Smooth muscle cell (in vitro differentiated cells): ENCODE data around the gene ITM2C. TPM values are rescaled to one million over a fixed set of nuclear protein-coding genes. Genes with fewer than 3 reads are reported as not detected.

Experiments
- DNase-seq: peaks from one replicate; lab custom pipeline; 2025; ENCODE audit not compliant: unreplicated experiment; lab: John Stamatoyannopoulos, UW
- H2AFZ ChIP-seq: fragments of 200-600 bp; sonication (generic); 2 replicates; pipeline ENCODE4 v1.6.0; 2016; ENCODE audit warnings: antibody characterized with exemption, low read depth, mild to moderate bottlenecking
- H3F3A ChIP-seq: fragments of 200-600 bp; sonication (generic); 2 replicates; pipeline ENCODE4 v1.6.0; 2017; ENCODE audit warnings: antibody characterized with exemption, low read depth
- H3K27ac ChIP-seq: fragments of 200-600 bp; sonication (generic); 2 replicates; pipeline ENCODE4 v1.5.1; 2016; ENCODE audit warnings: low read depth, mild to moderate bottlenecking
- H3K27me3 ChIP-seq: fragments of 200-600 bp; sonication (generic); 2 replicates; pipeline ENCODE4 v1.6.1; 2016; ENCODE audit warnings: low read depth, mild to moderate bottlenecking
- H3K36me3 ChIP-seq: fragments of 200-600 bp; sonication (generic); 2 replicates; pipeline ENCODE4 v1.5.1; 2016; ENCODE audit warnings: low read depth
- H3K4me1 ChIP-seq: fragments of 200-600 bp; sonication (generic); 2 replicates; pipeline ENCODE4 v1.5.1; 2016; ENCODE audit warnings: low read depth
- H3K4me2 ChIP-seq: fragments of 200-600 bp; sonication (generic); 2 replicates; pipeline ENCODE4 v1.6.0; 2016; ENCODE audit warnings: mild to moderate bottlenecking
- H3K4me3 ChIP-seq: fragments of 200-600 bp; sonication (generic); 2 replicates; pipeline ENCODE4 v1.5.1; 2016; ENCODE audit warnings: mild to moderate bottlenecking
- H3K79me2 ChIP-seq: fragments of 200-600 bp; sonication (generic); 2 replicates; pipeline ENCODE4 v1.6.0; 2016; ENCODE audit warnings: low read depth, mild to moderate bottlenecking
- H3K9ac ChIP-seq: fragments of 200-600 bp; sonication (generic); 2 replicates; pipeline ENCODE4 v1.6.0; 2016; ENCODE audit warnings: low read depth
- H3K9me3 ChIP-seq: fragments of 200-600 bp; sonication (generic); replicated peaks from 2 replicates; pipeline ENCODE4 v1.5.1; 2016; ENCODE audit warnings: low read depth
- H4K20me1 ChIP-seq: fragments of 200-600 bp; sonication (generic); 2 replicates; pipeline ENCODE4 v1.6.0; 2016; ENCODE audit warnings: low read depth
- CTCF ChIP-seq: fragments of 200-600 bp; sonication (generic); IDR thresholded peaks from 2 replicates; pipeline ENCODE4 v1.5.1; 2017; ENCODE audit warnings: borderline replicate concordance, mild to moderate bottlenecking, antibody characterized with exemption; ENCODE audit not compliant: insufficient read depth, poor library complexity, severe bottlenecking
- WGBS: methylation state at CpG from one replicate; pipeline ENCODE4 v1.1.7; 2016; ENCODE audit warnings: low lambda C conversion rate; 5-methylcytosine and 5-hydroxymethylcytosine counted together
- polyA plus RNA-seq: library from polyadenylated mRNA; unstranded; fragments of >200 nt; fragmentation: Nextera tagmentation; extraction: Ambion mirVana; gene quantifications from 2 replicates; pipeline ENCODE4 v1.2.1, GENCODE V29; 2016
- total RNA-seq: library from RNA; depleted of rRNA; stranded (reverse); fragments of >200 nt; gene quantifications from 2 replicates; pipeline ENCODE4 v1.2.3, GENCODE V29; 2014

The ITM2C gene
- total and polyA plus RNA-seq, 2 experiments from 2014 or later: 344 to 600 TPM

- H3K79me2 ChIP-seq: no peaks in the 10 kb centered on the region
- no peaks in the 10 kb centered on the region for H3K36me3 ChIP-seq
- H3K9me3 ChIP-seq: no peaks in the 10 kb centered on the region
- H4K20me1 ChIP-seq: no peaks in the 10 kb centered on the region
- H2AFZ ChIP-seq: no peak overlapping the region
- TF ChIP-seq CTCF: no peak
- no peaks in the 10 kb centered on the region for H3K27me3 ChIP-seq
- no peak overlapping the region for H3K4me2 ChIP-seq
- 85% methylated on average over 2 of the region's 2 CpGs for WGBS
- DNase-seq: no peak
- H3K9ac ChIP-seq: no peak overlapping the region
- no peaks in the 10 kb centered on the region for H3F3A ChIP-seq
- no peak overlapping the region for H3K4me3 ChIP-seq
- H3K4me1 ChIP-seq: no peaks in the 10 kb centered on the region
- no peak overlapping the region for H3K27ac ChIP-seq
Measured at GRCh38 chr2:230919240-230919639, 54.5 kb downstream of the ITM2C start.

GRCh38 chr2:230919681-230920080 is 54.9 kb downstream of the ITM2C start:
- H3K4me1 ChIP-seq: no peaks in the 10 kb centered on the region
- no peaks in the 10 kb centered on the region for H3K79me2 ChIP-seq
- WGBS: 90% methylated on average over 2 of the region's 2 CpGs
- H2AFZ ChIP-seq: no peak overlapping the region
- no peaks in the 10 kb centered on the region for H3K9me3 ChIP-seq
- H3K27ac ChIP-seq: no peak overlapping the region
- no peaks in the 10 kb centered on the region for H3F3A ChIP-seq
- no peak overlapping the region for H3K4me2 ChIP-seq
- H3K36me3 ChIP-seq: no peaks in the 10 kb centered on the region
- H3K4me3 ChIP-seq: no peak overlapping the region
- no peak overlapping the region for H3K9ac ChIP-seq
- no peaks in the 10 kb centered on the region for H3K27me3 ChIP-seq
- no peak for TF ChIP-seq CTCF
- DNase-seq: no peak
- H4K20me1 ChIP-seq: no peaks in the 10 kb centered on the region

- H3K36me3 ChIP-seq: no peaks in the 10 kb centered on the region
- no peak for TF ChIP-seq CTCF
- no peaks in the 10 kb centered on the region for H4K20me1 ChIP-seq
- no peak overlapping the region for H3K4me2 ChIP-seq
- H3K9me3 ChIP-seq: no peaks in the 10 kb centered on the region
- 85% methylated on average over 2 of the region's 2 CpGs for WGBS
- H3K27me3 ChIP-seq: no peaks in the 10 kb centered on the region
- no peak overlapping the region for H3K4me3 ChIP-seq
- no peaks in the 10 kb centered on the region for H3F3A ChIP-seq
- no peaks in the 10 kb centered on the region for H3K79me2 ChIP-seq
- DNase-seq: no peak
- no peaks in the 10 kb centered on the region for H3K4me1 ChIP-seq
- no peak overlapping the region for H2AFZ ChIP-seq
- H3K27ac ChIP-seq: no peak overlapping the region
- H3K9ac ChIP-seq: no peak overlapping the region
Measured at GRCh38 chr2:230920167-230920566, 55.4 kb downstream of the ITM2C start.

GRCh38 chr2:230921806-230922595 is 57.3 kb downstream of the ITM2C start:
- no peak for DNase-seq
- no peak for TF ChIP-seq CTCF
- Histone ChIP-seq H4K20me1 (no peaks in the 10 kb centered on the region), H3K9me3 (no peaks in the 10 kb centered on the region), H2AFZ (no peak overlapping the region), H3K27me3 (no peaks in the 10 kb centered on the region), H3K36me3 (no peaks in the 10 kb centered on the region), H3K27ac (no peak overlapping the region), H3K4me1 (no peaks in the 10 kb centered on the region), H3K9ac (no peak overlapping the region), H3K4me2 (no peak overlapping the region), H3K79me2 (no peaks in the 10 kb centered on the region), H3F3A (no peaks in the 10 kb centered on the region), H3K4me3 (no peak overlapping the region)
- 87% methylated on average over 11 of the region's 11 CpGs for WGBS
